K562 treated with DMSO at 1 percent for 4 hours (cell line): ENCODE data around the gene BCAS3. TPM values are rescaled to one million over a fixed set of nuclear protein-coding genes. Genes with fewer than 3 reads are reported as not detected.

Source experiments
- total RNA-seq: library from RNA; unstranded; fragments of 300-600 nt; gene quantifications from 2 replicates; pipeline ENCODE4 v1.2.3, GENCODE V29; 2022; ENCODE audit not compliant: insufficient read depth

The BCAS3 gene
- total RNA-seq = 5.0 and 5.8 TPM in 2 replicates

GRCh38 chr17:60677308-60678117, at the start of gene BCAS3:
Gene BCAS3, plus strand, starts transcription at chr17:60677851.

GRCh38 chr17:61399131-61400065, 721.7 kb downstream of the BCAS3 start, which contains the start of gene TBX2:
Gene TBX2, plus strand, starts transcription at chr17:61399843. Its CDS starts 334 bp downstream, at chr17:61400177.

Other genes starting within 250 kb of the BCAS3 start
- gene APPBP2, start 151.6 kb upstream of the BCAS3 start, total RNA-seq = 13.9 and 14.2 TPM in 2 replicates
- gene PPM1D, start 77.7 kb upstream of the BCAS3 start, total RNA-seq = 15.5 and 19.0 TPM in 2 replicates